Spleen (tissue), 7 donors: ENCODE results near the gene SPATA32.

Experiments
- CTCF ChIP-seq, 11 experiments: fragments of 200-600 bp in 7 of 11; fragments of 450-650 bp in 4 of 11; sonication (generic) in 4 of 11; IDR thresholded peaks in 8 of 11; conservative IDR thresholded peaks in 3 of 11; 1 replicate in 7 of 11; 2 replicates in 4 of 11; pipeline versions ENCODE4 v1.4.0 to v1.8.0; 2016 to 2021; ENCODE audit warnings: antibody characterized with exemption in 11 of 11, inconsistent platforms in 4 of 11, mild to moderate bottlenecking in 1 of 11
- POLR2AphosphoS5 ChIP-seq, 3 donors: sonication (generic); formaldehyde crosslinking; IDR thresholded peaks; one replicate each; pipeline ENCODE4 v1.5.1; 2017; ENCODE audit warnings: antibody characterized with exemption in 3 of 3
- donor health status: DM: no; HTN: no; CAD: no; lungs with moderate emphysema.
- donor health status: DM: no; HTN: no; CAD: no.
- donor health status: DM: no; HTN: no; CAD: no.

GRCh38 chr17:45225051-45225700, 36.7 kb downstream of the SPATA32 start:
- no peak for TF ChIP-seq CTCF (IDR thresholded peaks at IDR 0.05 in 8 of 11, conservative IDR thresholded peaks at IDR 0.05 in 3 of 11)
- peak in 2 of 3 donors; percentile 35 to 57 for TF ChIP-seq POLR2AphosphoS5 (IDR thresholded peaks at IDR 0.05)
